K562 (cell line): ENCODE data around the gene HSBP1L1. TPM values are rescaled to one million over a fixed set of nuclear protein-coding genes. Genes with fewer than 3 reads are reported as not detected.

Source experiments
- ATF1 ChIP-seq, 2 experiments: fragments of 450-650 bp in 1 of 2; IDR thresholded peaks; 2 replicates each; pipeline ENCODE4 v1.6.1; 2016; ENCODE audit warnings: missing compliant biosample characterization in 1 of 2, missing genetic modification characterization in 1 of 2
- CEBPZ ChIP-seq: fragments of 150-350 bp; IDR thresholded peaks from 2 replicates; pipeline ENCODE4 v1.6.1; 2014; ENCODE audit warnings: low read depth, mild to moderate bottlenecking, low read length, borderline replicate concordance
- ETV1 ChIP-seq: fragments of 450-650 bp; conservative IDR thresholded peaks from 2 replicates; pipeline ENCODE4 v1.6.1; 2016; ENCODE audit warnings: missing genetic modification characterization, control low read depth, low read depth, missing compliant biosample characterization
- GABPB1 ChIP-seq: sonication (generic); formaldehyde crosslinking; IDR thresholded peaks from 2 replicates; pipeline ENCODE4 v1.8.0; 2022; ENCODE audit warnings: mild to moderate bottlenecking, missing genetic modification reagents
- GATAD2A ChIP-seq: fragments of 450-650 bp; IDR thresholded peaks from 2 replicates; pipeline ENCODE4 v1.6.1; 2017
- MNT ChIP-seq, 2 experiments: fragments of 450-650 bp; conservative IDR thresholded peaks; 2 replicates each; pipeline ENCODE4 v1.6.1; 2017; ENCODE audit warnings: mild to moderate bottlenecking in 2 of 2, moderate library complexity in 2 of 2
- NONO ChIP-seq, 2 experiments: fragments of 200-400 bp in 1 of 2; fragments of 450-650 bp in 1 of 2; formaldehyde crosslinking in 1 of 2; IDR thresholded peaks; 2 replicates each; pipeline ENCODE4 v1.6.1; 2017; ENCODE audit warnings: low read depth in 2 of 2, mild to moderate bottlenecking in 2 of 2, moderate library complexity in 2 of 2, low read length in 1 of 2
- PURB ChIP-seq: sonication (generic); formaldehyde crosslinking; IDR thresholded peaks from 2 replicates; pipeline ENCODE4 v1.9.0; 2021; ENCODE audit warnings: low read depth, mild to moderate bottlenecking, missing genetic modification reagents
- SMAD2 ChIP-seq: fragments of 150-350 bp; IDR thresholded peaks from 2 replicates; pipeline ENCODE4 v1.6.1; 2014; ENCODE audit warnings: low read depth, mild to moderate bottlenecking, low read length
- TEAD4 ChIP-seq, 2 experiments: sonication (generic) in 1 of 2; formaldehyde crosslinking in 1 of 2; IDR thresholded peaks; 2 replicates each; pipeline versions ENCODE4 v1.6.1 to v1.8.0; 2012 to 2022; ENCODE audit warnings: borderline replicate concordance in 1 of 2, inconsistent platforms in 1 of 2, low read length in 1 of 2, mild to moderate bottlenecking in 1 of 2, missing genetic modification reagents in 1 of 2
- TFAP4 ChIP-seq: sonication (generic); formaldehyde crosslinking; IDR thresholded peaks from 2 replicates; pipeline ENCODE4 v1.8.0; 2022; ENCODE audit warnings: missing genetic modification reagents, mild to moderate bottlenecking, moderate library complexity, borderline replicate concordance
- YY1 ChIP-seq, 3 experiments: IDR thresholded peaks; 2 replicates each; pipeline ENCODE4 v1.6.1; 2011; ENCODE audit warnings: low read length in 2 of 3, mild to moderate bottlenecking in 2 of 3, moderate library complexity in 2 of 3, borderline replicate concordance in 1 of 3, control low read depth in 1 of 3, low read depth in 1 of 3; ENCODE audit not compliant: insufficient read depth in 3 of 3, insufficient replicate concordance in 2 of 3, control insufficient read depth in 1 of 3, insufficient read length in 1 of 3; ENCODE audit errors: extremely low read depth in 1 of 3
- ZBTB7A ChIP-seq: IDR thresholded peaks from 2 replicates; pipeline ENCODE4 v1.6.1; 2011; ENCODE audit warnings: low read depth, mild to moderate bottlenecking, low read length, moderate library complexity, borderline replicate concordance; ENCODE audit not compliant: control insufficient read depth
- ZNF3 ChIP-seq: fragments of 250-450 bp; sonication (Bioruptor Pico); IDR thresholded peaks from 2 replicates; pipeline ENCODE4 v1.5.0; 2021; ENCODE audit warnings: mild to moderate bottlenecking, moderate library complexity
- ZNF408 ChIP-seq: fragments of 250-450 bp; sonication (Bioruptor Pico); IDR thresholded peaks from 2 replicates; pipeline ENCODE4 v1.4.0; 2020; ENCODE audit warnings: low read depth, mild to moderate bottlenecking, moderate library complexity
- ZNF592 ChIP-seq: fragments of 450-650 bp; IDR thresholded peaks from 2 replicates; pipeline ENCODE4 v1.6.1; 2017; ENCODE audit warnings: antibody characterized with exemption, mild to moderate bottlenecking
- polyA plus RNA-seq, 8 experiments: library from polyadenylated mRNA; depleted of rRNA in 4 of 8; stranded (reverse) in 5 of 8; unstranded in 3 of 8; fragments of >200 nt; fragmentation: Nextera tagmentation in 2 of 8; fragmentation: Illumina TruSeq in 1 of 8; extraction: Ambion mirVana in 2 of 8; extraction: Trizol in 1 of 8; gene quantifications; 2 replicates each; pipeline versions ENCODE4 v1.2.1 to v1.2.3, GENCODE V29; 2011 to 2014; ENCODE audit warnings: inconsistent platforms in 1 of 8, missing spikeins in 1 of 8
- total RNA-seq, 7 experiments: library from RNA; depleted of rRNA in 6 of 7; stranded (reverse); fragments of >200 nt in 6 of 7; fragmentation: Illumina TruSeq in 2 of 7; extraction: Trizol in 2 of 7; gene quantifications; 2 replicates each; pipeline versions ENCODE4 v1.2.1 to v1.2.3, GENCODE V29; 2011 to 2021; ENCODE audit warnings: low replicate concordance in 1 of 7

Gene HSBP1L1
- total and polyA plus RNA-seq, 9 of the 15 experiments (the other 6 are each of a cell fraction or from before 2014, with no cell fraction given), result 0.24 to 0.36 TPM; not detected in 7

- TF ChIP-seq MNT (conservative IDR thresholded peaks at IDR 0.05), result peak in 1 of 2 experiments; percentile 45; a peak in 1 of 4 replicates
- no peak for TF ChIP-seq PURB (CRISPR knock-in tag)
- no peak for TF ChIP-seq TEAD4 (IDR thresholded peaks at IDR 0.05; ENCODE audit: low read length)
- no peak for TF ChIP-seq TEAD4 (CRISPR knock-in tag; IDR thresholded peaks at IDR 0.05; ENCODE audit: borderline replicate concordance)
- 0 out of 2 replicates have a peak, but pooled peaks have one; percentile 26 for TF ChIP-seq ETV1 (tag)
- TF ChIP-seq GABPB1 (CRISPR knock-in tag), result peak; percentile 62
- peak; percentile 40; the same call in 1 of the 2 replicates for TF ChIP-seq TFAP4 (CRISPR knock-in tag)
- TF ChIP-seq ZNF3 (CRISPR knock-in tag), result no peak
- no peak for TF ChIP-seq ZNF408
- no peak for TF ChIP-seq ZNF592
- TF ChIP-seq NONO (IDR thresholded peaks at IDR 0.05; ENCODE audit: low read depth in 2 of 2, low read length in 1 of 2), result peak in 1 of 2 experiments; percentile 36; a peak in 1 of 4 replicates
- peak; percentile 46; the same call in 1 of the 2 replicates for TF ChIP-seq ZBTB7A
- no peak for TF ChIP-seq SMAD2
- no peak for TF ChIP-seq GATAD2A
- TF ChIP-seq CEBPZ, result no peak
- no peak for TF ChIP-seq ATF1 (CRISPR knock-in tag; IDR thresholded peaks at IDR 0.05)
- TF ChIP-seq ATF1 (tag; IDR thresholded peaks at IDR 0.05), result no peak
- TF ChIP-seq YY1 (IDR thresholded peaks at IDR 0.05; ENCODE audit: borderline replicate concordance in 1 of 3, control insufficient read depth in 1 of 3, extremely low read depth in 1 of 3, insufficient read depth in 3 of 3, insufficient read length in 1 of 3, insufficient replicate concordance in 2 of 3, low read depth in 1 of 3, low read length in 2 of 3), result peak in 2 of 3 experiments; percentile 11 to 42
Observed at GRCh38 chr18:79988071-79988450, 23.6 kb downstream of the HSBP1L1 start (continued).
